HG03342 (cell line): ENCODE measurements around the gene TRPM6.
"Not testable (repeated sequence)": the region's sequence is repeated elsewhere in the genome, so short reads cannot be mapped to it uniquely, and the experiment has no call there.

Experiments used
- ATAC-seq: cut with Tn5 transposase; IDR thresholded peaks from one replicate; pipeline ENCODE4 v1.9.1; 2021; ENCODE audit warnings: mild to moderate bottlenecking, moderate library complexity; ENCODE audit not compliant: unreplicated experiment

Gene TRPM6

GRCh38 chr9:74858751-74859414 lies 28.8 kb downstream of the TRPM6 start:
- no peak for ATAC-seq

GRCh38 chr9:74856989-74857388 lies 30.7 kb downstream of the TRPM6 start:
- no peak for ATAC-seq

GRCh38 chr9:74855072-74855471 lies 32.6 kb downstream of the TRPM6 start:
- no peak for ATAC-seq

- ATAC-seq, result not testable (repeated sequence)
These were observed 34.7 kb downstream of the TRPM6 start for GRCh38 chr9:74853024-74853423.

- ATAC-seq, result no peak
These were observed 39.6 kb downstream of the TRPM6 start for GRCh38 chr9:74848153-74848525.

- no peak for ATAC-seq
These were observed 40.1 kb downstream of the TRPM6 start for GRCh38 chr9:74847478-74848152.

GRCh38 chr9:74846766-74847165 lies 41.0 kb downstream of the TRPM6 start:
- no peak for ATAC-seq

- ATAC-seq, result no peak
These were observed 49.4 kb downstream of the TRPM6 start for GRCh38 chr9:74838351-74838750.

- no peak for ATAC-seq
These were observed 63.1 kb downstream of the TRPM6 start for GRCh38 chr9:74824654-74825053.

- ATAC-seq, result no peak
These were observed 66.1 kb downstream of the TRPM6 start for GRCh38 chr9:74821636-74822035.

- ATAC-seq, result no peak
These were observed 69.9 kb downstream of the TRPM6 start for GRCh38 chr9:74817816-74818215.

- ATAC-seq, result no peak
These were observed 70.4 kb downstream of the TRPM6 start for GRCh38 chr9:74817281-74817810.

- ATAC-seq, result no peak
These were observed 77.5 kb downstream of the TRPM6 start for GRCh38 chr9:74810200-74810599.

- ATAC-seq, result no peak
These were observed 83.7 kb downstream of the TRPM6 start for GRCh38 chr9:74804018-74804385.

- no peak for ATAC-seq
These were observed 84.2 kb downstream of the TRPM6 start for GRCh38 chr9:74803376-74804017.

GRCh38 chr9:74800226-74800625 lies 87.5 kb downstream of the TRPM6 start:
- no peak for ATAC-seq

- no peak for ATAC-seq
These were observed 91.9 kb downstream of the TRPM6 start for GRCh38 chr9:74795803-74796202.

GRCh38 chr9:74795081-74795480 lies 92.6 kb downstream of the TRPM6 start:
- no peak for ATAC-seq

GRCh38 chr9:74784506-74784905 lies 103.2 kb downstream of the TRPM6 start:
- ATAC-seq, result no peak

- ATAC-seq, result no peak
These were observed 104.3 kb downstream of the TRPM6 start for GRCh38 chr9:74783408-74783807.

- peak; percentile 58 for ATAC-seq
These were observed 110.4 kb downstream of the TRPM6 start for GRCh38 chr9:74777136-74777879.
